GM21447 (cell line): ENCODE data around the gene FYN.

Experiments
- ATAC-seq: cut with Tn5 transposase; IDR thresholded peaks from one replicate; pipeline ENCODE4 v1.9.1; 2021; ENCODE audit not compliant: unreplicated experiment

Gene FYN

DNA sequence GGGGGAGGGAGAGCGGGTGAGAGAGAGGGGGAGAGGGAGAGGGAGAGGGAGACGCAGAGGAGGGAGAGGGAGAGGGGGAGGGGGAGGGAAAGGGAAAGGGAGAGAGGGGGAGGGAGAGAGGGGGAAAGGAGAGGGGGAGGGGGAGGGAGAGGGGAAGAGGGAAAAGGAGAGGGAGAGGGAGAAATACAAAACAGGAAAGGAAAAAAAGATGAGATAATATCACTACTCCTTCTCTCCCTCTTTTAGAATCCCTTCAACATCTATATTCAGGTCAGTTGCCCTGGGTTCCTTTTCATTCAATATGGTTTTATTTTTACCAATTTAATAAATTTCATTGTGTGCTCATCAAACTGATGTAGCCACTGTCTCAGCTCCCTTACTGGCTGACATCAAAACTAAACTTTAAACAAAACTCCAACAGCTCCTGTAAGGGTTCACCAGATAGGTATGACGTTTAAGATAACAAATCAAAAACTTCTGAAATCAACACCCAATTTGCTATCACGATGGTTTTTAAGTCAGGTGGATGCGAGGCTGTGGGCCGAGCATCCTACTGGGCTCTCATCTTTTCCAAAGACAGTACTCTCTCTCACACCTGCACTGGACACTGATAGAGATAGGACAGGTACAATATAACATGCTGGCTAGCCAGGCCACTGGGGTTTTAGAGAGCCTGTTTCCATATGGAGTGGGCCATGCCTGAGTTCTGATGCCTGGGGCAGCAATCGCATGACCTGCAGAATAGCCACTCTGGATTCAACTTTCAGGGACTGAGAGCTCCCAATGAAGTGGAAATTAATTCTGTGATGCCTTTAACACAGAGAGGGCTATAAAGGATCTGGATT lies 99.5 kb downstream of the FYN start:
- no peak for ATAC-seq

DNA sequence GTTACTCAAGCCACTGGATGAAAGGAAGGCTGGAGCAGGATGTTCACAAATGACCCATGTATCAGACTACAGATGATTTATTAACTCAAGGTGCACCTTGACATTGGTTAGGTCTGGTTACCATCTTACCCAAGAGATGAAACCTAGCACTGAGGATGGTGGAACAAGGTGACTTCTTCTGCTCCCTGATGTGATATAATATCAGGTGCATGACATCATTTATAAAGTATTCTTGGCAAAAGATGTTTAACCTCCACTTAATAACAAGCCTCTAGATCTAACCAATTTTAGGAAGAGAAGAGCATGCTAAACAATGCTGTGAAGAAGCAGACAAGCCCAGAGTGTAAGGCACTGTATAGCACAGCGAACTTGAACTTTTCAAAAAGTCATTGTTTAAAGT lies 100.9 kb downstream of the FYN start:
- no peak for ATAC-seq

- ATAC-seq: no peak
Measured at GRCh38 chr6:111771629-111772028, 101.6 kb downstream of the FYN start.

DNA sequence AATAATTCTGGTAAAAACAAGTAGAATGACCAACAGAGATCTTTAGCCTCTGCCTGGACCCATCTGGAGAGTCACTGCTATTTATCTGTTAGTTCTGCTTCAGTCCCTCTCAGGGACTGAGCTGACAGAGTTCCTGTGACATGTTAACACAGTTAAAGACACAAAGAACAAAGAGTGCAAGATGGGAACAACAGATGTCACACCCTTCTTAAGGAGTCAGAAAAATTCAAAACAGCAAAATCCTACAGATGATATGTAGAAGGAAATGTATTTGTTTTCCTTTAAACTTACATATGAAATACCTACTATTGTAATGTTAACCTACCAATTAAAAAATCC lies 102.2 kb downstream of the FYN start:
- ATAC-seq: no peak

GRCh38 chr6:111770263-111771093 lies 102.8 kb downstream of the FYN start:
- ATAC-seq: no peak

DNA sequence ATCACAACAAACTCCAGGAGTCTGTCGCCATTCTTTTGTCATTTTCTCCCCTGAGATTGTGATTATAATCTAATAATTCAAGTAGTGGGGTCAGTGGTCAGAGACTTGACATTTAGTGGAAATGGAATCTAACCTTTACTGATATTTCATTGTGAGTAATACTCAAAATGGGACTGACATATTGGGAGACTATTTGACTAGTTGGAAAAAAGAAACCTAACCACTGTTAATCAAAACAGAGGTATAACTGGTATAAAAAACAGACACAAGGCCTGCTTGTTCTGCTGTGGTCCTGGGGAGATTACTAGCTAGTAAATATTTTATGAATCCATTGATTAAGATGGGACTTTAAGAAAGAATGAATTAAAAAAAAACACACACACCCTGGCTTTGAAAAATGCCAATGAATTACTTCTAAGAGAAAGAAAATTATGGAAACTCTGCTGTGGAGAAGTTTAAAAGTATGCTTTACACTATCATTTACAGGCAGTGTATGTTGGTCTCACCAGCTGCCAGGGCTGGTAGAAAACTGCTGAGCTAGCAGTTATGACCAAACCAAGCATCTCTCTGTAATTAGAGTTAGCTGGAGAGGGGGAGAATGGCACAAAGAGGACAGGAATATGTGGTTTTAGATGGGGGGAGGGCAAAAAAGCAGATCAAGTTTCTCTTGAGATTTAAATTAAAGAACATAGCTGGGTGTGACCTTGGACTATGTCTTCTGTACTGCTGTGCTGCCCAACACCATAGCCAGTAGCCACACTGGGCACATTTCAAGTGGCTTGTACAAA lies 103.7 kb downstream of the FYN start:
- ATAC-seq: no peak

DNA sequence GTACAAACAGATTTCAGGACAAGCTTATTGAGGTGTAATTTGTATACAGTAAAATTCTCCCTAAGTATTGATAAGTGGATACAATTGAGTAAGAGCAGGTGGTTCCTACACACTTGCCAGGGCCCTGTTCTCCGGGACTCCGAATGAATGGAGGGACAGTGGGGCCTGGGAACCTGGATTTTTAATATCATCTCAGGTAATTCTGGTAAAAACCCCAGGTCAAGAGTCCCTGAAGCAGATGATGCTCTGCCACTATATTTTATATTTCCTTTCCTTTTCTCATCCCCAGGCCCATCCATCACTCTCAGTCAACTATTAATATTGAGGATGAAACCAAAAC lies 104.9 kb downstream of the FYN start:
- no peak for ATAC-seq

GRCh38 chr6:111767752-111768430 lies 105.4 kb downstream of the FYN start:
- no peak for ATAC-seq

GRCh38 chr6:111766201-111766857 lies 106.9 kb downstream of the FYN start:
- no peak for ATAC-seq

GRCh38 chr6:111765763-111766162 lies 107.5 kb downstream of the FYN start:
- ATAC-seq: no peak

- ATAC-seq: peak; percentile 79
Measured at GRCh38 chr6:111764238-111765175, 108.7 kb downstream of the FYN start.

GRCh38 chr6:111763381-111763780 lies 109.9 kb downstream of the FYN start:
- no peak for ATAC-seq

GRCh38 chr6:111761783-111762312 lies 111.4 kb downstream of the FYN start:
- peak; percentile 32 for ATAC-seq

DNA sequence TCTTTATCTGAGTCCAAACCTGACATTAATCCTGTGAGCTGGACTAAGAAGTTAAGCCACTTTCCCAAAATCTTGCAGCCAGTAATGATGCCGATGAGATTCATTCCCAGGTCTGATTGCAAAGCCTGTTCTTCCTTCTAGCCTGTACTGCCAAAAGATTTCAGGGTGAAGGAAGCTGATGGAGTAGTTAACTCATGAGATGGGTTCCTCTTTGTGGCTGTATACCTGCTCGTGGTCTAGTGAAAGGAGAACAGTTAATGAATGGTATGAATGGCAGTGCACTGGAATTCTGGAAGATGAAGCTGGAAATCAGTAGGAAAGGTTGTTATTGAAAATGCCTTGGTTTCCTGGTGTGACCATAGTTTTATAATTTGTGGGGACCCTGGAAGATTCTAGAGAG lies 112.0 kb downstream of the FYN start:
- ATAC-seq: no peak

GRCh38 chr6:111759836-111760785 lies 113.1 kb downstream of the FYN start:
- ATAC-seq: no peak

GRCh38 chr6:111759331-111759835 lies 113.9 kb downstream of the FYN start:
- no peak for ATAC-seq

- ATAC-seq: no peak
Measured at GRCh38 chr6:111758608-111759329, 114.5 kb downstream of the FYN start.
